ENCODE measurements around the gene RAPGEF6. TPM values are rescaled to one million over a fixed set of nuclear protein-coding genes. Genes with fewer than 3 reads are reported as not detected.

The RAPGEF6 gene
- total RNA-seq, 3 donors from 2014 or later (not counting 1 experiment from before 2014, with no cell fraction given) = 30.1 to 61.0 (median 42.1) TPM

DNA sequence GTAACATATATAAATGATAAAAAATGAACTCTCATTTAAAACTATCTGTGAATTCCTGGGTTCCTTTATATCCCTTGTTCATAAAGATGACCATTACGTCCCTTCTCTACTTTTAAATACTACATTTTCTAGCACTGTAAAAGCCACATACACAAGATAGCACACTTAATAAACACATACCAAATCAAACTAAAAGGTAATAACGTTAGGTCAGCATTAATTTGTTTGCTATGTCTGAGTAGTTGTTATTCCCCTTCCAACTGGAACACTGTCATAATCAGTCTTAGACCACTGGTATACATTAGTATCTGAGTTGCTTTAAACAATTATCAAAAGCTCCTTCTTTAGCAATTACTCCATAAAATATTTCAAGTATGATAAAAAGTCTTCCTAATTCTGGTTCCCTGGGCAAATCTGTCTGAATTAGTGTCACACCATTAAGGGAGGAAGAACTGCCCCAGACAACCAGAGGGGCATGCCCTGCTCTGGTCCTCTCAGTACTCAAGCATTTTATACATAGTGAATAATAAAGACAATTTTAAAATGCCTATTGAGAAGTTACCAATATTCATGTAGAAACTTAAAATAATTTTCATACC is 98.1 kb downstream of the RAPGEF6 start:
- Mint-ChIP-seq H3K36me3 (no peaks in the 10 kb centered on the region), H3K9me3 (no peaks in the 10 kb centered on the region), H3K27me3 (ENCODE audit: low read depth in 2 of 2) (no peaks in the 10 kb centered on the region), H3K27ac (peak overlapping the region; percentile 13 to 68), H3K4me1 (peaks cover 31 to 60% of the 10 kb centered on the region in 2 donors), H3K4me3 (peak overlapping the region; percentile 2)
- no peak for TF ChIP-seq CTCF (IDR thresholded peaks at IDR 0.05)
- no peak for DNase-seq
- Histone ChIP-seq H3K4me3 (ENCODE audit: low read length) (no peak overlapping the region), H3K9me3 (ENCODE audit: control insufficient read depth, insufficient read depth, low read length) (no peaks in the 10 kb centered on the region), H3K36me3 (ENCODE audit: control insufficient read depth, insufficient read depth, low read length) (peaks cover 4% of the 10 kb centered on the region), H3K27ac (ENCODE audit: low read length) (peak overlapping the region; percentile 75), H3K4me1 (ENCODE audit: control insufficient read depth, insufficient read depth, low read length) (peaks cover 5% of the 10 kb centered on the region), H3K27me3 (ENCODE audit: control insufficient read depth, insufficient read depth, low read length) (no peaks in the 10 kb centered on the region)
- WGBS (ENCODE audit: insufficient coverage) = 79% methylated on average over 1 of the region's 2 CpGs
- no peak for ATAC-seq
- intact Hi-C loops (cut with micrococcal nuclease) = no loop called here

DNA sequence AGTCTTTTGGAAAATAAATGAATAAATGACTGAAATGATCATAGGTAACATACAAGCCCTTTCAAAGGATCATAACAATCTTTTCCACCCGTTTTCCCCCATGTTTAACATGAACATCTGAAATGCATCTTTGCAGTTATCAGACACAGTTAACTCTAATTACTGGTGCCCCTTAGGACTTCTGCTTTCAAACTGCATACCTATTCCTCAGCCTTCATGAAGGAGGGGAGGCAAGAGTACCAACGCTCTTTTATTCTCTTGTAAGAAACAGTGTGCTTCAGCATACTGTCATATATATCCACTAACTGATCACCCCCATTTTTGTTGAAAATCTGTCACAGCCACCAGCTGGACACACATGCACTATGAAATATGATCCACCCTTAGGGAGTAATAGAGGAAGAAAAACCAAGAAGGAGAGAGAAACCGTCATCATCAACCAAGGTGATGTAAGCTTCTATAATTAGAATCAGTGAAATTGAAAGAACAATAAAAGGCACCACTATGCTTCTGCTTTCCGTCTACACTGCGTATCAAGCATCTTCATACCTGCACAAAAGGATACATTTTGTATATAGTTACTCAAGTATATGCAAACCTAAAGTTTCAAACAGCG is 98.7 kb downstream of the RAPGEF6 start:
- WGBS (ENCODE audit: insufficient coverage) = 65% methylated on average over 2 of the region's 6 CpGs
- Histone ChIP-seq H3K4me3 (ENCODE audit: low read length) (no peak overlapping the region), H3K36me3 (ENCODE audit: control insufficient read depth, insufficient read depth, low read length) (peaks cover 4% of the 10 kb centered on the region), H3K4me1 (ENCODE audit: control insufficient read depth, insufficient read depth, low read length) (peaks cover 5% of the 10 kb centered on the region), H3K27ac (ENCODE audit: low read length) (peak overlapping the region; percentile 75), H3K9me3 (ENCODE audit: control insufficient read depth, insufficient read depth, low read length) (no peaks in the 10 kb centered on the region), H3K27me3 (ENCODE audit: control insufficient read depth, insufficient read depth, low read length) (no peaks in the 10 kb centered on the region)
- DNase-seq = peak in 1 of 2 donors; percentile 61
- TF ChIP-seq CTCF (IDR thresholded peaks at IDR 0.05) = no peak
- no peaks in the 10 kb centered on the region for H3K36me3 Mint-ChIP-seq
- ATAC-seq = peak; percentile 35 to 53 (median 52)
- H3K4me3 Mint-ChIP-seq = no peak overlapping the region
- intact Hi-C loops (cut with micrococcal nuclease) = no loop called here
- no peaks in the 10 kb centered on the region for H3K9me3 Mint-ChIP-seq
- no peaks in the 10 kb centered on the region for H3K27me3 Mint-ChIP-seq (ENCODE audit: low read depth in 2 of 2)
- H3K27ac Mint-ChIP-seq = peak overlapping the region; percentile 13 to 68
- peaks cover 31 to 61% of the 10 kb centered on the region in 2 donors for H3K4me1 Mint-ChIP-seq

DNA sequence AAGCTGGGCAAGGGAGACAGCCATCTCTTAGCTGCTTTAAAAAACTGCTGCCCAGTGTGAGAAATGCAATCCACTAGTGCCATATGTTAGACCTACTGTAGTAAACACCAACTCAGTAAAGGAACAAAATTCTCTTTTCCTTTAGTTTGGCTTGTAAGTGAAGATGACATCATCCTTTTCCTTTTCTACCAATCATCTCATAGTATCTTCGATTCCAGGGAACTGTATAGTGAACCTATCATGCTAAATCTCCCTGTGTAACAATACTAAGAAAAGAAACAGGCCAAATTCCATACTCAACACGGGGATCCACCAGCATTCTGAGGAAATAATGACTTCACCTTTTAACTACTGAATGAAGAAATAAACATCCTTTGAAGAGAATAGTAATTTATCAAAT is 100.1 kb downstream of the RAPGEF6 start:
- no peaks in the 10 kb centered on the region for H3K27me3 ChIP-seq (ENCODE audit: control insufficient read depth, insufficient read depth, low read length)
- H3K4me3 ChIP-seq (ENCODE audit: low read length) = no peak overlapping the region
- peaks cover 5% of the 10 kb centered on the region for H3K4me1 ChIP-seq (ENCODE audit: control insufficient read depth, insufficient read depth, low read length)
- H3K4me3 Mint-ChIP-seq = no peak overlapping the region
- no peaks in the 10 kb centered on the region for H3K9me3 Mint-ChIP-seq
- no peak overlapping the region for H3K27ac ChIP-seq (ENCODE audit: low read length)
- H3K27ac Mint-ChIP-seq = peak overlapping the region; percentile 35 to 41
- intact Hi-C loops (cut with micrococcal nuclease) = loop anchor here (5.0 kb wide), 1 partner anchor 102 kb away; the partner anchor contains the start of gene RAPGEF6
- peaks cover 2% of the 10 kb centered on the region for H3K36me3 ChIP-seq (ENCODE audit: control insufficient read depth, insufficient read depth, low read length)
- peaks cover 28 to 66% of the 10 kb centered on the region in 2 donors for H3K4me1 Mint-ChIP-seq
- H3K27me3 Mint-ChIP-seq (ENCODE audit: low read depth in 2 of 2) = no peaks in the 10 kb centered on the region
- no peaks in the 10 kb centered on the region for H3K36me3 Mint-ChIP-seq
- ATAC-seq (no peak), DNase-seq (no peak)
- TF ChIP-seq CTCF (IDR thresholded peaks at IDR 0.05) = no peak
- WGBS (ENCODE audit: insufficient coverage) = 82% methylated on average over 2 of the region's 2 CpGs
- no peaks in the 10 kb centered on the region for H3K9me3 ChIP-seq (ENCODE audit: control insufficient read depth, insufficient read depth, low read length)
